ENCODE data around the gene LRRC34.
A peak's percentile ranks its signal among the peaks of the same experiment; 100 is the strongest.

Gene LRRC34

GRCh38 chr3:169764882-169765612 lies 47.7 kb downstream of the LRRC34 start, which contains the start of gene TERC:
Gene TERC (minus strand): TSS chr3:169765060.
- peak; percentile 93 for DNase-seq (ENCODE audit: low spot score)

- peak; percentile 35 for DNase-seq (ENCODE audit: low spot score)
Measured at GRCh38 chr3:169764312-169764881, 48.3 kb downstream of the LRRC34 start.

GRCh38 chr3:169760479-169760878 lies 52.2 kb downstream of the LRRC34 start:
- DNase-seq (ENCODE audit: low spot score) = no peak

- no peak for DNase-seq (ENCODE audit: low spot score)
Measured at GRCh38 chr3:169759256-169759655, 53.4 kb downstream of the LRRC34 start.

- DNase-seq (ENCODE audit: low spot score) = no peak
Measured at GRCh38 chr3:169758359-169758994, 54.2 kb downstream of the LRRC34 start.

- no peak for DNase-seq (ENCODE audit: low spot score)
Measured at GRCh38 chr3:169755488-169755887, 57.2 kb downstream of the LRRC34 start.

- DNase-seq (ENCODE audit: low spot score) = no peak
Measured at GRCh38 chr3:169754711-169755110, 58.0 kb downstream of the LRRC34 start.

- no peak for DNase-seq (ENCODE audit: low spot score)
Measured at GRCh38 chr3:169751875-169752274, 60.8 kb downstream of the LRRC34 start.

- no peak for DNase-seq (ENCODE audit: low spot score)
Measured at GRCh38 chr3:169750665-169751064, 62.0 kb downstream of the LRRC34 start.

GRCh38 chr3:169748670-169749069 lies 64.0 kb downstream of the LRRC34 start:
- no peak for DNase-seq (ENCODE audit: low spot score)

- no peak for DNase-seq (ENCODE audit: low spot score)
Measured at GRCh38 chr3:169746924-169747323, 65.8 kb downstream of the LRRC34 start.

- no peak for DNase-seq (ENCODE audit: low spot score)
Measured at GRCh38 chr3:169744366-169745054, 68.2 kb downstream of the LRRC34 start.
